ENCODE data around the gene EP400. TPM values are rescaled to one million over a fixed set of nuclear protein-coding genes. Genes with fewer than 3 reads are reported as not detected.

The EP400 gene
- total and polyA plus RNA-seq, 9 of the 15 experiments (the other 6 are each of a cell fraction or from before 2014, with no cell fraction given) = 4.5 to 58.0 (median 7.0) TPM

DNA sequence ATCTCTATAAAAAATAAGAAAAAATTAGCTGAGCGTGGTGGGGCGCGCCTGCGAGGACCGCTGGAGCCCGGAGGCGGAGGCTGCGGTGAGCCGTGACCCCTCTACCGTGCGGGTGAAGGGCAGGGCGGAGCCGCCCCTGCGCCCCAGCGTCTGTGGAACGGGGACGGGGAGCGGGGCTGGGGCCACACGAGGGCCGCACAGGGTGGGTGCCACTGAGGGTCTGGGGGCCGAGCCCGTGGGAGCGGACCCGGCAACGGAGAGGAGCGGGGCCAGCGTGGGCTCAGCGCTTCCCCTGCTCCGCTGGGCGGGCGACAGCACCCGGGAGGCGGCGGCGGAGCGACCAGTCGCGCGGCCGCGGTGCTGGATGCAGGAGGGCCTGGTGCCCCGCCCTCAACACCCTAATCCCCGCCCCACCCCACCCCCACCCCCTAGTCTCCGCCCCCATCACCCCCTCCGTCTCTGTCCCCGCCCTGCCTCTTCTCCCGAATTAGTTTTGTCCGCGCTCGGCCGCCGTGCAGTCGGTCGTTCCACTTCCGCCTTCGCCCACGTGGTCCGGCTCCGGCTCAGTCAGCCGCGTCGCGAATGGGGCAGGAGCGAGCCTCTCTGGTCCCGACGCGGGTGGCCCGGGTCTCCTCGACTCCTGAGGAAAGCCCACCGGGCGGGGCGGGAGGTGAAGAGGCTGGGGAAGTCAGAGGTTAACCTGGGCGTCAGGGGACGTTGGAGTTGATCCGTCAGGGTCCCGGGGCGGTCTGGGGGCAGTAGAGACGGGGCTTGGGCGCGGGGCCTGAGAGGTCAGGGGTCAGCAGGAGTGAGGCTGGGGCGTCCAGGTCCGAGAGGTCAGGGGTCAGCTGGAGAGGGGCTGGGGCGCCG lies 20.8 kb upstream of the EP400 start, which contains the start of gene PUS1 (continued):
- TF ChIP-seq FOXA3 (CRISPR knock-in tag; conservative IDR thresholded peaks at IDR 0.05 in 1 of 2, IDR thresholded peaks at IDR 0.05 in 1 of 2) (no peak), SAP30 (IDR thresholded peaks at IDR 0.05; ENCODE audit: borderline replicate concordance, insufficient read depth, low read depth, low read length, poor library complexity, severe bottlenecking) (peak; percentile 99), PHF8 (IDR thresholded peaks at IDR 0.05; ENCODE audit: borderline replicate concordance, low read length) (peak; percentile 82; the same call in 1 of the 2 replicates), RBFOX2 (IDR thresholded peaks at IDR 0.05; ENCODE audit: low read depth, low read length) (peak; percentile 90), MXI1 (IDR thresholded peaks at IDR 0.05; ENCODE audit: low read depth, low read length) (peak; percentile 96), HDAC3 (IDR thresholded peaks at IDR 0.05; ENCODE audit: borderline replicate concordance, partially characterized antibody) (no peak), NKRF (IDR thresholded peaks at IDR 0.05; ENCODE audit: borderline replicate concordance) (peak; percentile 100), PML (IDR thresholded peaks at IDR 0.05; ENCODE audit: low read length) (peak; percentile 52), CBFA2T2 (conservative IDR thresholded peaks at IDR 0.05) (peak; percentile 52), MEIS2 (IDR thresholded peaks at IDR 0.05; ENCODE audit: partially characterized antibody) (no peak), TAF7 (tag; IDR thresholded peaks at IDR 0.05) (peak; percentile 57), NR2C1 (IDR thresholded peaks at IDR 0.05) (peak; percentile 95), NR2C1 (tag; IDR thresholded peaks at IDR 0.05) (peak; percentile 96), DMBX1 (CRISPR knock-in tag; IDR thresholded peaks at IDR 0.05; ENCODE audit: borderline replicate concordance) (peak; percentile 42; the same call in 1 of the 2 replicates), NBN (IDR thresholded peaks at IDR 0.05; ENCODE audit: low read depth) (0 out of 2 replicates have a peak, but pooled peaks have one; percentile 2), ZFP36 (IDR thresholded peaks at IDR 0.05; ENCODE audit: low read depth, low read length, partially characterized antibody) (no peak), NRF1 (conservative IDR thresholded peaks at IDR 0.05 in 1 of 2, IDR thresholded peaks at IDR 0.05 in 1 of 2) (peak; percentile 28 to 47; a peak in 3 of 4 replicates), NCOR1 (IDR thresholded peaks at IDR 0.05) (0 out of 2 replicates have a peak, but pooled peaks have one; percentile 37)
- TF ChIP-seq, protein P1, sequence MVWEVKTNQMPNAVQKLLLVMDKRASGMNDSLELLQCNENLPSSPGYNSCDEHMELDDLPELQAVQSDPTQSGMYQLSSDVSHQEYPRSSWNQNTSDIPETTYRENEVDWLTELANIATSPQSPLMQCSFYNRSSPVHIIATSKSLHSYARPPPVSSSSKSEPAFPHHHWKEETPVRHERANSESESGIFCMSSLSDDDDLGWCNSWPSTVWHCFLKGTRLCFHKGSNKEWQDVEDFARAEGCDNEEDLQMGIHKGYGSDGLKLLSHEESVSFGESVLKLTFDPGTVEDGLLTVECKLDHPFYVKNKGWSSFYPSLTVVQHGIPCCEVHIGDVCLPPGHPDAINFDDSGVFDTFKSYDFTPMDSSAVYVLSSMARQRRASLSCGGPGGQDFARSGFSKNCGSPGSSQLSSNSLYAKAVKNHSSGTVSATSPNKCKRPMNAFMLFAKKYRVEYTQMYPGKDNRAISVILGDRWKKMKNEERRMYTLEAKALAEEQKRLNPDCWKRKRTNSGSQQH (CRISPR knock-in tag; IDR thresholded peaks at IDR 0.05) = peak; percentile 87
- TF ChIP-seq, protein P2, sequence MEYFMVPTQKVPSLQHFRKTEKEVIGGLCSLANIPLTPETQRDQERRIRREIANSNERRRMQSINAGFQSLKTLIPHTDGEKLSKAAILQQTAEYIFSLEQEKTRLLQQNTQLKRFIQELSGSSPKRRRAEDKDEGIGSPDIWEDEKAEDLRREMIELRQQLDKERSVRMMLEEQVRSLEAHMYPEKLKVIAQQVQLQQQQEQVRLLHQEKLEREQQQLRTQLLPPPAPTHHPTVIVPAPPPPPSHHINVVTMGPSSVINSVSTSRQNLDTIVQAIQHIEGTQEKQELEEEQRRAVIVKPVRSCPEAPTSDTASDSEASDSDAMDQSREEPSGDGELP (CRISPR knock-in tag; IDR thresholded peaks at IDR 0.05; ENCODE audit: borderline replicate concordance) = peak; percentile 85
- TF ChIP-seq, protein P3, sequence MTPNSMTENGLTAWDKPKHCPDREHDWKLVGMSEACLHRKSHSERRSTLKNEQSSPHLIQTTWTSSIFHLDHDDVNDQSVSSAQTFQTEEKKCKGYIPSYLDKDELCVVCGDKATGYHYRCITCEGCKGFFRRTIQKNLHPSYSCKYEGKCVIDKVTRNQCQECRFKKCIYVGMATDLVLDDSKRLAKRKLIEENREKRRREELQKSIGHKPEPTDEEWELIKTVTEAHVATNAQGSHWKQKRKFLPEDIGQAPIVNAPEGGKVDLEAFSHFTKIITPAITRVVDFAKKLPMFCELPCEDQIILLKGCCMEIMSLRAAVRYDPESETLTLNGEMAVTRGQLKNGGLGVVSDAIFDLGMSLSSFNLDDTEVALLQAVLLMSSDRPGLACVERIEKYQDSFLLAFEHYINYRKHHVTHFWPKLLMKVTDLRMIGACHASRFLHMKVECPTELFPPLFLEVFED (CRISPR knock-in tag; conservative IDR thresholded peaks at IDR 0.05) = 0 out of 2 replicates have a peak, but pooled peaks have one; percentile 30
